ENCODE measurements around the gene SCN3A. TPM values are rescaled to one million over a fixed set of nuclear protein-coding genes. Genes with fewer than 3 reads are reported as not detected.

The SCN3A gene
- total and polyA plus RNA-seq, 2 donors (not counting 3 experiments of a cell fraction or from before 2014, with no cell fraction given), result not detected

DNA sequence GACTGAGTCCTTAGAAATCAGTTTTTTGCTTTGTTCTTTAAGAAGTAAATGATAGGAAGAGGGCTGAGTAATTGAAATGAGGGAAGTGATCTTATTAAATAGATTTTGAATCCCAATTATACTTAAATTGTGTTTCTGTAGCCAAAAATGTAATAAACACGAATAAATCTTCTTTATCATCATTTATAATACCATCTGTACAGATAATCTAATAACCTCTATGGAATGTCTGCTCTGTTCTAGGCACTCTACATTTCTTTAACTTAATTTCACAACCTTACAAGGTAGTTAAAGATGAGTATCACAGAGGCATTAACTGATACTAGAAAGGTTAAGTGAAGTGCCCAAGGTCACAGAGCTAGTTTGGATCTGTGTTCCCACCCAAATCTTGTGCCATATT, 21.1 kb upstream of the SCN3A start:
- Histone ChIP-seq H3K79me2 (ENCODE audit: control insufficient read depth, insufficient read depth, low read length) (no peaks in the 10 kb centered on the region), H3K4me2 (ENCODE audit: insufficient read depth, low read length) (no peak overlapping the region), H3K36me3 (ENCODE audit: control insufficient read depth in 2 of 2, extremely low read depth in 1 of 2, insufficient read depth in 2 of 2, low read length in 2 of 2) (no peaks in the 10 kb centered on the region), H3K27ac (ENCODE audit: insufficient read depth, low read depth, low read length) (no peak overlapping the region), H2AFZ (ENCODE audit: low read depth, low read length) (no peak overlapping the region), H3K4me3 (replicated peaks in 1 of 3; ENCODE audit: insufficient read depth in 1 of 3, low read depth in 1 of 3, low read length in 3 of 3) (no peak overlapping the region), H3K9me1 (replicated peaks; ENCODE audit: control insufficient read depth, extremely low read depth, insufficient read depth, low read length) (no peaks in the 10 kb centered on the region), H4K20me1 (replicated peaks; ENCODE audit: control insufficient read depth, extremely low read depth, insufficient read depth, low read length) (no peaks in the 10 kb centered on the region), H3K9ac (replicated peaks; ENCODE audit: extremely low read depth, insufficient read depth, low read length) (no peak overlapping the region), H3K9me3 (replicated peaks; ENCODE audit: control insufficient read depth, insufficient read depth, low read length) (no peaks in the 10 kb centered on the region), H3K4me1 (ENCODE audit: control insufficient read depth, extremely low read depth, insufficient read depth, low read length) (no peaks in the 10 kb centered on the region), H3K27me3 (ENCODE audit: control insufficient read depth in 2 of 2, insufficient read depth in 2 of 2, low read length in 2 of 2) (no peaks in the 10 kb centered on the region)
- POLR2A ChIA-PET, result no interaction called here
- CTCF ChIA-PET, result no interaction called here
- DNase-seq (ENCODE audit: low read depth, low spot score) (no peak), FAIRE-seq (no peak)
- dilution Hi-C loops (cut with MboI; ENCODE audit: extremely low pct_ligation_motif_present, low sequenced_read_pairs) (no loop called here), intact Hi-C loops (cut with micrococcal nuclease) (no loop called here)
- TF ChIP-seq EZH2 (IDR thresholded peaks at IDR 0.05; ENCODE audit: borderline replicate concordance, low read depth, low read length, severe bottlenecking) (no peak), JUN (IDR thresholded peaks at IDR 0.05; ENCODE audit: borderline replicate concordance, insufficient read depth, insufficient read length, low read depth) (no peak), GATA2 (IDR thresholded peaks at IDR 0.05; ENCODE audit: insufficient read depth, insufficient read length, low read depth, low read length) (no peak), FOS (IDR thresholded peaks at IDR 0.05; ENCODE audit: borderline replicate concordance, insufficient read depth, low read length) (no peak), CTCF (IDR thresholded peaks at IDR 0.05; ENCODE audit: extremely low read depth in 1 of 2, insufficient read depth in 1 of 2, low read depth in 1 of 2, low read length in 2 of 2) (no peak), MAX (IDR thresholded peaks at IDR 0.05; ENCODE audit: insufficient read depth, insufficient read length) (no peak), POLR2AphosphoS5 (IDR thresholded peaks at IDR 0.05; ENCODE audit: insufficient read depth, low read depth, low read length) (no peak), MYC (IDR thresholded peaks at IDR 0.05; ENCODE audit: low read depth, low read length) (no peak), POLR2A (IDR thresholded peaks at IDR 0.05; ENCODE audit: low read depth, low read length) (no peak)
- BruUV-seq (replicated peaks), result no TSS peak
